Gastroesophageal sphincter (tissue), 4 donors: ENCODE data around the gene SPECC1L. TPM values are rescaled to one million over a fixed set of nuclear protein-coding genes. Genes with fewer than 3 reads are reported as not detected.

ENCODE experiments used
- ATAC-seq: fragments of 150-250 bp; one replicate; pipeline ENCODE4 v1.9.1; 2016; ENCODE audit warnings: mild to moderate bottlenecking, moderate library complexity
- H3K27ac ChIP-seq, 4 donors: fragments of 200-600 bp; sonication (generic) in 3 of 4; 1 replicate in 3 of 4; 2 replicates in 1 of 4; pipeline ENCODE4 v1.5.1; 2016 to 2019
- H3K27me3 ChIP-seq: fragments of 200-600 bp; sonication (generic); one replicate; pipeline ENCODE4 v1.5.1; 2019
- H3K36me3 ChIP-seq, 2 donors: fragments of 200-600 bp; sonication (generic); one replicate each; pipeline ENCODE4 v1.5.1; 2019; ENCODE audit warnings: control low read depth in 1 of 2
- H3K4me1 ChIP-seq, 3 donors: fragments of 200-600 bp; sonication (generic); 1 replicate in 2 of 3; 2 replicates in 1 of 3; pipeline ENCODE4 v1.5.1; 2016 to 2019; ENCODE audit warnings: control low read depth in 2 of 3
- H3K4me3 ChIP-seq, 2 donors: fragments of 200-600 bp; sonication (generic); one replicate each; pipeline ENCODE4 v1.5.1; 2019; ENCODE audit warnings: mild to moderate bottlenecking in 1 of 2, moderate library complexity in 1 of 2
- H3K9me3 ChIP-seq, 3 donors: fragments of 200-600 bp; sonication (generic); one replicate each; pipeline ENCODE4 v1.5.1; 2017 to 2019; ENCODE audit warnings: control low read depth in 2 of 3
- EP300 ChIP-seq: sonication (generic); formaldehyde crosslinking; IDR thresholded peaks from one replicate; pipeline ENCODE4 v1.6.1; 2017; ENCODE audit warnings: antibody characterized with exemption, mild to moderate bottlenecking
- POLR2A ChIP-seq, 2 donors: fragments of 450-650 bp; IDR thresholded peaks; one replicate each; pipeline ENCODE4 v1.6.1; 2017; ENCODE audit warnings: antibody characterized with exemption in 2 of 2, mild to moderate bottlenecking in 2 of 2, moderate library complexity in 1 of 2
- POLR2AphosphoS5 ChIP-seq: sonication (generic); formaldehyde crosslinking; IDR thresholded peaks from one replicate; pipeline ENCODE4 v1.6.1; 2017; ENCODE audit warnings: antibody characterized with exemption
- WGBS, 2 donors: methylation state at CpG; one replicate each; pipeline ENCODE4 v1.1.5; 2018; ENCODE audit warnings: low coverage in 1 of 2; 5-methylcytosine and 5-hydroxymethylcytosine counted together
- total RNA-seq, 4 donors: library from RNA; depleted of rRNA; stranded (reverse); fragments of >200 nt; gene quantifications; one replicate each; pipeline ENCODE4 v1.1.0, GENCODE V29; 2016
- TF ChIP-seq, protein P1 (sequence below), 4 experiments: fragments of 200-600 bp in 2 of 4; fragments of 450-650 bp in 2 of 4; sonication (generic) in 1 of 4; IDR thresholded peaks; one replicate each; pipeline ENCODE4 v1.5.1; 2017 to 2019; ENCODE audit warnings: antibody characterized with exemption in 4 of 4, mild to moderate bottlenecking in 2 of 4, moderate library complexity in 2 of 4

SPECC1L gene
- total RNA-seq, 4 donors from 2014 or later, result 62.3 to 110 (median 92.5) TPM

- 76% methylated on average over 5 of the region's 7 CpGs; no CpG with 5 or more reads in 1 of the 2 donors for WGBS, 2 donors
- no peaks in the 10 kb centered on the region for H3K27me3 ChIP-seq
- no peaks in the 10 kb centered on the region for H3K9me3 ChIP-seq
- H3K36me3 ChIP-seq, result peaks cover 0 to 59% of the 10 kb centered on the region in 2 donors
- TF ChIP-seq EP300 (no peak), POLR2A (IDR thresholded peaks at IDR 0.05) (no peak), POLR2AphosphoS5 (no peak)
- TF ChIP-seq, protein P1, sequence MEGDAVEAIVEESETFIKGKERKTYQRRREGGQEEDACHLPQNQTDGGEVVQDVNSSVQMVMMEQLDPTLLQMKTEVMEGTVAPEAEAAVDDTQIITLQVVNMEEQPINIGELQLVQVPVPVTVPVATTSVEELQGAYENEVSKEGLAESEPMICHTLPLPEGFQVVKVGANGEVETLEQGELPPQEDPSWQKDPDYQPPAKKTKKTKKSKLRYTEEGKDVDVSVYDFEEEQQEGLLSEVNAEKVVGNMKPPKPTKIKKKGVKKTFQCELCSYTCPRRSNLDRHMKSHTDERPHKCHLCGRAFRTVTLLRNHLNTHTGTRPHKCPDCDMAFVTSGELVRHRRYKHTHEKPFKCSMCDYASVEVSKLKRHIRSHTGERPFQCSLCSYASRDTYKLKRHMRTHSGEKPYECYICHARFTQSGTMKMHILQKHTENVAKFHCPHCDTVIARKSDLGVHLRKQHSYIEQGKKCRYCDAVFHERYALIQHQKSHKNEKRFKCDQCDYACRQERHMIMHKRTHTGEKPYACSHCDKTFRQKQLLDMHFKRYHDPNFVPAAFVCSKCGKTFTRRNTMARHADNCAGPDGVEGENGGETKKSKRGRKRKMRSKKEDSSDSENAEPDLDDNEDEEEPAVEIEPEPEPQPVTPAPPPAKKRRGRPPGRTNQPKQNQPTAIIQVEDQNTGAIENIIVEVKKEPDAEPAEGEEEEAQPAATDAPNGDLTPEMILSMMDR (IDR thresholded peaks at IDR 0.05), result no peak
- no peak overlapping the region for H3K27ac ChIP-seq
- peaks cover 0 to 31% (median 4%) of the 10 kb centered on the region in 3 donors for H3K4me1 ChIP-seq
- H3K4me3 ChIP-seq, result no peak overlapping the region
- no peak for ATAC-seq
These were observed 138.0 kb downstream of the SPECC1L start for GRCh38 chr22:24408630-24409029.

- no peaks in the 10 kb centered on the region for H3K27me3 ChIP-seq
- H3K27ac ChIP-seq, result no peak overlapping the region
- H3K4me1 ChIP-seq, result peaks cover 0 to 23% (median 4%) of the 10 kb centered on the region in 3 donors
- 85 to 86% methylated on average over 5 to 9 of the region's 9 CpGs for WGBS, 2 donors
- no peaks in the 10 kb centered on the region for H3K9me3 ChIP-seq
- H3K4me3 ChIP-seq, result no peak overlapping the region
- no peak for ATAC-seq
- TF ChIP-seq, protein P1 (IDR thresholded peaks at IDR 0.05), result no peak
- TF ChIP-seq POLR2A (IDR thresholded peaks at IDR 0.05) (no peak), POLR2AphosphoS5 (no peak), EP300 (no peak)
- peaks cover 0 to 61% of the 10 kb centered on the region in 2 donors for H3K36me3 ChIP-seq
These were observed 139.1 kb downstream of the SPECC1L start for GRCh38 chr22:24409707-24410106.

DNA sequence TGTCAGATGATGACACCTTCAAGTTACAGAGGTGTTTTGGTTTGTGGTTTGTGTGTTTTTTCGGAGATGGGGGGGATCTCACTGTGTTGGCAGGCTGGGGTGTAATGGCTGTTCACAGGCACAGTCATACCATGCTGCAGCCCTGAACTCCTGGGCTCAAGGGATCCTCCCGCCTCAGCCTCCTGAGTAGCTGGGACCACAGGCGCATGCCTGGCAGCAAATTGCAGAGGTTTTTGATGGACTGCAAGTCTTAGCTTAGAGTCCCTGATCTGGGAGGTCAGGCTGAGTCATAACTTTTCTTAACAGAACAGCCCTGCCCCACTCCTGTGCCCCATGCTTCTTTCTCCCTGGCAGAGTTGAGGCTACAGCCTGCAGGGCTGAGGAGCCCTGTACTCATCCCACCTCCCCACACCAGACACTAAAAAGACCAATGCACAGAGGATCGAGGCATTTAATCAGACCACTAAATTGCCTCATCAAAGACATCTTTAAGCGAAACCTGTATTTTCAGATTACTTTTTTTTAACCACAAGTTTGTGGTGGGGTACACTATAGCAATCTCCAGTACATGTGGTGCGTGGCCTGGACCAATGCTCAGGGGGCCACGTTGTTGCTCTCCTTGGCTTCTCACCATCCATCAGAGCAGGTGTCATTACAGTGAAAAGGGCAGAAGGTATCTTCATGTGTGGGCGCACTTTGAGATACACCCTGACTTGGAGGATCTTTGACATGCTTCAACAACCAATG lies 139.7 kb downstream of the SPECC1L start:
- peaks cover 0 to 23% (median 4%) of the 10 kb centered on the region in 3 donors for H3K4me1 ChIP-seq
- no peak overlapping the region for H3K4me3 ChIP-seq
- TF ChIP-seq POLR2AphosphoS5, result no peak
- no peak for TF ChIP-seq POLR2A (IDR thresholded peaks at IDR 0.05)
- TF ChIP-seq, protein P1 (IDR thresholded peaks at IDR 0.05), result no peak
- TF ChIP-seq EP300, result no peak
- WGBS, 2 donors, result 75 to 83% methylated on average over 4 to 5 of the region's 8 CpGs
- H3K9me3 ChIP-seq, result no peaks in the 10 kb centered on the region
- no peak overlapping the region for H3K27ac ChIP-seq
- ATAC-seq, result no peak
- no peaks in the 10 kb centered on the region for H3K27me3 ChIP-seq
- H3K36me3 ChIP-seq, result peaks cover 0 to 65% of the 10 kb centered on the region in 2 donors

DNA sequence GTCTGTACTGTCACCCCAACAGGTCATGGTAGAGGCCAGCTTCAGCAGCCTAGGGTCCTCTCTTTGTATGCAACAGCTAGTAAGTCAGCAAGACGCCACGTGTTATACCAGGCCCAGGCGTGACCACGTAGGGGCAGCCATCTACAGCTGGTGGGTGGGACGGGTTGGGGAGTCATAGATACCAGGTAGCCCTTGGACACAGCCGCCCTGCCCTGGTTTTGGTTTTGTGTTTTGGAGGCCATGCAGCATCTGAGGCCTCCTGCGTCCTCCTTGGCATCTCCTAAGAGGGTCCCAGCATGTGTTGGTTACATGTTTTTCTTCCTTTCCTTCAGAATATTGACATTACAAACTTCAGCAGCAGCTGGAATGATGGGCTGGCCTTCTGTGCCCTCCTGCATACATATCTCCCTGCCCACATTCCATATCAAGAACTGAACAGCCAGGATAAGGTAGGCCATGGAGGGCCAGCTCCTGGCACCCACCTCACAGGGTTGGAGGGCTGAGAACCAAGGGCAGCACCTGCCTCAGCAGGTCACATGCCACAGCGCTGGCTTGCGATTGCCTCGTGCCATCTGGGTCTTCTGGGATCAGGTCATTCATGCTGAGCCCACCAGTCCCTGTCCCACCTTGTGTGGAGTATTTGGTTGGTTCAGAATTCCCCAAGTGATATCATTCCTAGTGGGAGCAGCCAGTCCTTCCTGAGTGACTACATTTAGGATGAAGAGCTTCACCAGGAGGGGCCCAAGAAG lies 140.8 kb downstream of the SPECC1L start:
- Histone ChIP-seq H3K4me3 (no peak overlapping the region), H3K27ac (no peak overlapping the region), H3K4me1 (peaks cover 0 to 19% (median 4%) of the 10 kb centered on the region in 3 donors), H3K9me3 (no peaks in the 10 kb centered on the region), H3K27me3 (no peaks in the 10 kb centered on the region), H3K36me3 (peaks cover 0 to 71% of the 10 kb centered on the region in 2 donors)
- WGBS, 2 donors, result 100% methylated on average over 2 to 4 of the region's 10 CpGs
- TF ChIP-seq EP300 (no peak), POLR2A (IDR thresholded peaks at IDR 0.05) (no peak), POLR2AphosphoS5 (no peak)
- TF ChIP-seq, protein P1 (IDR thresholded peaks at IDR 0.05), result no peak
- ATAC-seq, result no peak
